ENCODE measurements around the gene CD226. TPM values are rescaled to one million over a fixed set of nuclear protein-coding genes. Genes with fewer than 3 reads are reported as not detected.
"Not testable (repeated sequence)": the region's sequence is repeated elsewhere in the genome, so short reads cannot be mapped to it uniquely, and the experiment has no call there.

CD226 gene
- total RNA-seq, 1 donor from 2014 or later, result 0.91 TPM

- H3K9me3 ChIP-seq (replicated peaks), result peaks cover 25% of the 10 kb centered on the region
- H3K4me3 ChIP-seq, result no peak overlapping the region
- no peak for DNase-seq
- TF ChIP-seq, protein P1, sequence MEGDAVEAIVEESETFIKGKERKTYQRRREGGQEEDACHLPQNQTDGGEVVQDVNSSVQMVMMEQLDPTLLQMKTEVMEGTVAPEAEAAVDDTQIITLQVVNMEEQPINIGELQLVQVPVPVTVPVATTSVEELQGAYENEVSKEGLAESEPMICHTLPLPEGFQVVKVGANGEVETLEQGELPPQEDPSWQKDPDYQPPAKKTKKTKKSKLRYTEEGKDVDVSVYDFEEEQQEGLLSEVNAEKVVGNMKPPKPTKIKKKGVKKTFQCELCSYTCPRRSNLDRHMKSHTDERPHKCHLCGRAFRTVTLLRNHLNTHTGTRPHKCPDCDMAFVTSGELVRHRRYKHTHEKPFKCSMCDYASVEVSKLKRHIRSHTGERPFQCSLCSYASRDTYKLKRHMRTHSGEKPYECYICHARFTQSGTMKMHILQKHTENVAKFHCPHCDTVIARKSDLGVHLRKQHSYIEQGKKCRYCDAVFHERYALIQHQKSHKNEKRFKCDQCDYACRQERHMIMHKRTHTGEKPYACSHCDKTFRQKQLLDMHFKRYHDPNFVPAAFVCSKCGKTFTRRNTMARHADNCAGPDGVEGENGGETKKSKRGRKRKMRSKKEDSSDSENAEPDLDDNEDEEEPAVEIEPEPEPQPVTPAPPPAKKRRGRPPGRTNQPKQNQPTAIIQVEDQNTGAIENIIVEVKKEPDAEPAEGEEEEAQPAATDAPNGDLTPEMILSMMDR (IDR thresholded peaks at IDR 0.05; ENCODE audit: borderline replicate concordance), result no peak
- no peak overlapping the region for H3K27ac ChIP-seq (replicated peaks)
- H3K36me3 ChIP-seq, result peaks cover 20% of the 10 kb centered on the region
- intact Hi-C loops (cut with micrococcal nuclease), result no loop called here
- H3K27me3 ChIP-seq (ENCODE audit: low read depth), result no peaks in the 10 kb centered on the region
- H3K4me1 ChIP-seq, result peaks cover 24% of the 10 kb centered on the region
Observed at GRCh38 chr18:69980509-69980908, 32.8 kb upstream of the CD226 start.

DNA sequence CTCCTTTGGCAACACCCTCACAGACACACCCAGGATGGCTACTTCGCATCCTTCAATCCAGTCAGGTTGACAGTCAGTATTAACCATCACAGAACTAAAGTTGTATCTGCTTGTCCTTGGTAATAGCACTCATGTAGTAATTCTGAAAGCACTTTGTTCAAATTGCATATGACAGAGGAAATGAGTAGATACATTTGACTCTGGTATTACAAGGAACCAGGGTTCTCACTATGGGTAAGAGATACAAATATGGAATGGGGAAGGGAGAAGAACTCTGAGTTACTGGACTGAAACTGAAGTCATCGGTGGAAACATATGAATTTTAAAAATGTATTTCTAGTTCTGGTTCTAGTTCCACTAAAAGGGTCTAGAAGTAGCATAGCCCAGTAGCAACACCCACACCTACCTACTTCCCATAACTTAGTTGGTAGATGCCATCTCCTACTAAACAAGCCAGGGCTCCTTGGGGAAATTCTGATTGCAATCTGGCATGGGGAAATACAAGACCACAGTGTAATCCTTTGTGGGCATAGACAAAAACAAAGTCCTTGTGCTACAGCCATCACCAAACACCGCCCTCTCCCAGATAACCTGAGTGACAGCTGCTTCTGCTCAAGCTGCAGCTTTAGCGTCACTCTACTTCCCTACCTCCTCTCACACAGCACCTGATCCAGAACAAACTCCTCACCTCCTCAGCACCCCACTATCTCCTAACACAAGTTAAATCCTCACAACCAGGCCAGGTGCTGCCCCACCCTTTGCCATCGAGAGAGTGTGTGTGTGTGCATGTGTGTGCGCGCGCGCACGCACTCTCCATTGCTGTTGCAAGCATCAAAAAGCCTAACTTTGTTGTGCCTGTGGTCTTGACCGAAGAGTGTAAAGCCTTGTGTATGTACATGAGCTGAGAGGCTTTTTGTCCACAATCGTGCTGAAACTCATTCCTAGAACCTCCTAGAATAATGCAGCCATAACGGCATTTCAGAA is 31.4 kb upstream of the CD226 start:
- Histone ChIP-seq H3K36me3 (peaks cover 17% of the 10 kb centered on the region), H3K9me3 (replicated peaks) (peaks cover 40% of the 10 kb centered on the region), H3K27ac (replicated peaks) (no peak overlapping the region), H3K4me3 (no peak overlapping the region), H3K4me1 (peaks cover 24% of the 10 kb centered on the region), H3K27me3 (ENCODE audit: low read depth) (no peaks in the 10 kb centered on the region)
- DNase-seq, result no peak
- TF ChIP-seq, protein P1 (IDR thresholded peaks at IDR 0.05; ENCODE audit: borderline replicate concordance), result no peak
- intact Hi-C loops (cut with micrococcal nuclease), result no loop called here

DNA sequence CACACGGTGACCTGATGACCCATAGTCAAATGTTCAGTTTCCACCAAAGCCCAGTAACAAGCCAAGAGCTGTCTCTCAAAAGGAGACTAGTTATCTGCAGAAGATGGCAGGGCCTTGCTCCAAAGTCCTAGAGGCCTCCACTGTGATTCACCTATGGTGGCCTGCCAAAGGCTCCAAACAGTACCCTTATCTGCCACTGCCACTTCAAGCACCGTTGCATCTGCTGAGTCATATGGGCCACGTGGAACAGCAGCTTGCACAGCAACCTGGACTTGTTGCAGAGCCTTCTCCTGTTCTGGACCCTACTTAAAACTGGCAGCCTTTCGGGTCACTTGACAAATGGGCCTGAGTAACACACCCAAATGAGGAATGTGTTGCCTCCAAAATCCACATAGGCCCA is 27.6 kb upstream of the CD226 start:
- H3K27me3 ChIP-seq (ENCODE audit: low read depth); H3K4me1 ChIP-seq; DNase-seq; H3K27ac ChIP-seq (replicated peaks); intact Hi-C loops (cut with micrococcal nuclease); H3K4me3 ChIP-seq: not testable (repeated sequence)
- Histone ChIP-seq H3K9me3 (replicated peaks) (peaks cover 63% of the 10 kb centered on the region), H3K36me3 (peaks cover 17% of the 10 kb centered on the region)

DNA sequence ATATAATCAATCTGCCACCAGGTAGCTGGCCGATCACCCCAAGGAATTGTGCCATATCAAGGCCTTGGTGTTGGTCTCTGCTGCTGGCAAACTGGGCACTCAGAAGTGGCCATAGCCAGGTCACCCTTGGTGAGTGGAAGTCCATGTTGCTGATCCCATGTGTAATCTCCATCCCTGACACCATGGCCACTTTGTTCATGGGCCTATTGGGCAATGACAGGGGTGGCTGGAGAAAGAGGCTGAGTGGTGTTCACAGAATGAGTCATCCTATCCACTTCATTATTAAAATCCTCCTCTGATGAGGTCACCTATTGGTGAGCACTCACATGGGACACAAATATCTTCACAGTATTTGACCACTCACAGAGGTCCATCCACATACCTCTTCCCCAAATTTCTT is 26.7 kb upstream of the CD226 start:
- Histone ChIP-seq H3K27ac (replicated peaks) (no peak overlapping the region), H3K4me3 (no peak overlapping the region), H3K36me3 (peaks cover 17% of the 10 kb centered on the region), H3K9me3 (replicated peaks) (peaks cover 63% of the 10 kb centered on the region), H3K27me3 (ENCODE audit: low read depth) (no peaks in the 10 kb centered on the region), H3K4me1 (no peaks in the 10 kb centered on the region)
- TF ChIP-seq, protein P1 (IDR thresholded peaks at IDR 0.05; ENCODE audit: borderline replicate concordance), result no peak
- intact Hi-C loops (cut with micrococcal nuclease), result no loop called here
- no peak for DNase-seq

- intact Hi-C loops (cut with micrococcal nuclease), result no loop called here
- no peaks in the 10 kb centered on the region for H3K4me1 ChIP-seq
- no peak overlapping the region for H3K4me3 ChIP-seq
- H3K27me3 ChIP-seq (ENCODE audit: low read depth), result no peaks in the 10 kb centered on the region
- no peak overlapping the region for H3K27ac ChIP-seq (replicated peaks)
- H3K36me3 ChIP-seq, result no peaks in the 10 kb centered on the region
- peaks cover 28% of the 10 kb centered on the region for H3K9me3 ChIP-seq (replicated peaks)
- TF ChIP-seq, protein P1 (IDR thresholded peaks at IDR 0.05; ENCODE audit: borderline replicate concordance), result no peak
- DNase-seq, result no peak
Observed at GRCh38 chr18:69969491-69969890, 21.8 kb upstream of the CD226 start.

- no peak overlapping the region for H3K27ac ChIP-seq (replicated peaks)
- no peaks in the 10 kb centered on the region for H3K27me3 ChIP-seq (ENCODE audit: low read depth)
- intact Hi-C loops (cut with micrococcal nuclease), result no loop called here
- DNase-seq, result no peak
- H3K9me3 ChIP-seq (replicated peaks), result peaks cover 19% of the 10 kb centered on the region
- no peak overlapping the region for H3K4me3 ChIP-seq
- no peaks in the 10 kb centered on the region for H3K4me1 ChIP-seq
- H3K36me3 ChIP-seq, result no peaks in the 10 kb centered on the region
- TF ChIP-seq, protein P1 (IDR thresholded peaks at IDR 0.05; ENCODE audit: borderline replicate concordance), result no peak
Observed at GRCh38 chr18:69968039-69968438, 20.4 kb upstream of the CD226 start.

Data from left ventricle myocardium inferior (tissue), 1 donor.